Limb (tissue), 2 donors: ENCODE results near the gene NUDT10.
A peak's percentile ranks its signal among the peaks of the same experiment; 100 is the strongest.

Source experiments
- DNase-seq, 2 donors: peaks; one replicate each; pipeline ENCODE4 v3.0.0-alpha.2; 2016; ENCODE audit errors: extremely low spot score in 2 of 2

Gene NUDT10

GRCh38 chrX:51332188-51332942 is at the start of gene NUDT10:
TSS of gene NUDT10 (plus strand) at chrX:51332822. CDS start at chrX:51332966, 144 bp downstream.
- peak; percentile 63 to 86 for DNase-seq

GRCh38 chrX:51292421-51292820 is 40.2 kb upstream of the NUDT10 start:
- DNase-seq, result no peak

- no peak for DNase-seq
These were observed 36.5 kb upstream of the NUDT10 start for GRCh38 chrX:51296138-51296537.

GRCh38 chrX:51316271-51316670 is 16.4 kb upstream of the NUDT10 start:
- DNase-seq, result no peak

GRCh38 chrX:51332943-51333785 is 542 bp downstream of the NUDT10 start:
- peak; percentile 1 to 36 for DNase-seq

GRCh38 chrX:51334276-51334675 is 1.7 kb downstream of the NUDT10 start:
- DNase-seq, result no peak

- peak in 1 of 2 donors; percentile 51 for DNase-seq
These were observed 4.0 kb downstream of the NUDT10 start for GRCh38 chrX:51336584-51336983.

GRCh38 chrX:51361251-51361650 is 28.6 kb downstream of the NUDT10 start:
- no peak for DNase-seq

GRCh38 chrX:51376672-51377071 is 44.0 kb downstream of the NUDT10 start:
- no peak for DNase-seq
